Measurements from ENCODE around the gene RLN3. TPM values are rescaled to one million over a fixed set of nuclear protein-coding genes. Genes with fewer than 3 reads are reported as not detected.

RLN3 gene
- total and polyA plus RNA-seq, 2 donors (not counting 1 experiment from before 2014, with no cell fraction given) = not detected

DNA sequence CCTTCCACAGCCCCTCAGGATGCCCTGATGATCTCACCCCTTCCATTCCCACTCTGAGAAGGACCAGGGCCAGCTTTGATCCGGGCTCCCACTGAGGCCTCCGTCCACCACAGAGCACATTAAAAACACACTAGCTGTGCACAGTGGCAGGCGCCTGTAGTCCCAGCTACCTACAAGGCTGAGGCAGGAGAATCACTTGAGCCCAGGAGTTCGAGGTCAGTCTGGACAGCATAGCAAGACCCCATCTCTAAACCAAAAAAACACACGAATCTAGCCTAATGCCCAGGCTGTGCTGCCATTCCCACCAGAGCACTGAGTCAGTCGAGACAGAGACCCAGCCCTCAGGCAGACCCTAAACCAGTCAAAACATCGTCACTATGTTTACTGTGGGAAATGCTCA lies 35.9 kb upstream of the RLN3 start:
- no peak for TF ChIP-seq EZH2 (IDR thresholded peaks at IDR 0.05; ENCODE audit: low read length, missing control alignments)
- TF ChIP-seq, protein P1, sequence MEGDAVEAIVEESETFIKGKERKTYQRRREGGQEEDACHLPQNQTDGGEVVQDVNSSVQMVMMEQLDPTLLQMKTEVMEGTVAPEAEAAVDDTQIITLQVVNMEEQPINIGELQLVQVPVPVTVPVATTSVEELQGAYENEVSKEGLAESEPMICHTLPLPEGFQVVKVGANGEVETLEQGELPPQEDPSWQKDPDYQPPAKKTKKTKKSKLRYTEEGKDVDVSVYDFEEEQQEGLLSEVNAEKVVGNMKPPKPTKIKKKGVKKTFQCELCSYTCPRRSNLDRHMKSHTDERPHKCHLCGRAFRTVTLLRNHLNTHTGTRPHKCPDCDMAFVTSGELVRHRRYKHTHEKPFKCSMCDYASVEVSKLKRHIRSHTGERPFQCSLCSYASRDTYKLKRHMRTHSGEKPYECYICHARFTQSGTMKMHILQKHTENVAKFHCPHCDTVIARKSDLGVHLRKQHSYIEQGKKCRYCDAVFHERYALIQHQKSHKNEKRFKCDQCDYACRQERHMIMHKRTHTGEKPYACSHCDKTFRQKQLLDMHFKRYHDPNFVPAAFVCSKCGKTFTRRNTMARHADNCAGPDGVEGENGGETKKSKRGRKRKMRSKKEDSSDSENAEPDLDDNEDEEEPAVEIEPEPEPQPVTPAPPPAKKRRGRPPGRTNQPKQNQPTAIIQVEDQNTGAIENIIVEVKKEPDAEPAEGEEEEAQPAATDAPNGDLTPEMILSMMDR (conservative IDR thresholded peaks at IDR 0.05 in 1 of 2, IDR thresholded peaks at IDR 0.05 in 1 of 2; ENCODE audit: low read depth in 1 of 2, low read length in 2 of 2) = no peak
- H3K9ac ChIP-seq (ENCODE audit: insufficient read depth, low read length) = no peak overlapping the region
- no peak overlapping the region for H3K4me3 ChIP-seq (replicated peaks in 1 of 4; ENCODE audit: control extremely low read depth in 1 of 4, insufficient read depth in 1 of 4, low read depth in 3 of 4, low read length in 4 of 4)
- DNase-seq (ENCODE audit: low read depth in 2 of 2) = no peak
- no peak overlapping the region for H2AFZ ChIP-seq (ENCODE audit: low read length)
- no peaks in the 10 kb centered on the region for H3K27me3 ChIP-seq (ENCODE audit: control insufficient read depth, insufficient read depth, low read length)
- no peak overlapping the region for H3K4me2 ChIP-seq (ENCODE audit: extremely low read depth, insufficient read depth, low read length)
- no peaks in the 10 kb centered on the region for H3K79me2 ChIP-seq (ENCODE audit: control insufficient read depth, insufficient read depth, low read length)
- peaks cover 5% of the 10 kb centered on the region for H3K36me3 ChIP-seq (ENCODE audit: control insufficient read depth, insufficient read depth, low read length)
- H3K4me1 ChIP-seq (ENCODE audit: control insufficient read depth, extremely low read depth, insufficient read depth, low read length) = peaks cover 2% of the 10 kb centered on the region
- no peaks in the 10 kb centered on the region for H3K9me3 ChIP-seq (ENCODE audit: control insufficient read depth, insufficient read depth, low read depth, low read length)
- no peaks in the 10 kb centered on the region for H4K20me1 ChIP-seq (ENCODE audit: control insufficient read depth, extremely low read depth, insufficient read depth, low read length)
- H3K27ac ChIP-seq (ENCODE audit: insufficient read depth, low read length) = no peak overlapping the region

DNA sequence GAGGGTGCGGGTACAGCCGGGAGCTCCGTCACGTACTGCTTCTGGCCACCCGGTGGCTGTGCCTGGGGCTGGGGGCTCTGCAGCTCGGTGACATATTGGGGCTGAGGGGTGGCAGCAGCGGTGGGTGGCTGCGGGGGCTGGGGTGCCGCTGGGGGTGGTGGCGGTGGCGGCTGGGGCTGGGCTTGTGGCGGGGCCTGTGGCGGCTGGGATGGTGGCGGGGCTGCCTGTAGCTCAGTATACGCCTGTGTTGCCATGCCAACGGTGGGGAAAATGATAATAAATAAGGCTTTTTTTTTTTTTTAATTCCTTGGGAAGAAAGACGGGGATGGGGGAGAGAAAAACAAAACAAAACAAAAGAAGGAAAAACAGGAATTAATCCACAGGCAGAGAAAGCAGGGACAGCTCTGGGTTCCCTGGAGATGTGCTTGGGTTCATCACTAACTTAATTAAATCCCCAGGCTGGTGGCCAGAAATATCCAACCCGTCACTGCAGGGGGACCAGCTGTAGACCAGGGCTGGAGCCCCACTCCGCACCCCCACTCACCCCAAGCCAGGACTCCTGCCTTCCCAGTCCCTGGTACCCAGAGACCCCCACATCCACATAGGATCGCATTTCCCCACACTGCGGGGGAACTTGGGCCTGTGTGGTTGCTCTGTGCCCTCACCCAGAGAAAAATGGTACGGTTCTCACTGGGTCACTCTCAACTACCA lies 34.2 kb upstream of the RLN3 start:
- no peak overlapping the region for H2AFZ ChIP-seq (ENCODE audit: low read length)
- no peak for DNase-seq (ENCODE audit: low read depth in 2 of 2)
- peaks cover 5% of the 10 kb centered on the region for H3K36me3 ChIP-seq (ENCODE audit: control insufficient read depth, insufficient read depth, low read length)
- H3K4me3 ChIP-seq (replicated peaks in 1 of 4; ENCODE audit: control extremely low read depth in 1 of 4, insufficient read depth in 1 of 4, low read depth in 3 of 4, low read length in 4 of 4) = no peak overlapping the region
- H3K4me1 ChIP-seq (ENCODE audit: control insufficient read depth, extremely low read depth, insufficient read depth, low read length) = no peaks in the 10 kb centered on the region
- H3K9ac ChIP-seq (ENCODE audit: insufficient read depth, low read length) = no peak overlapping the region
- no peaks in the 10 kb centered on the region for H4K20me1 ChIP-seq (ENCODE audit: control insufficient read depth, extremely low read depth, insufficient read depth, low read length)
- TF ChIP-seq, protein P1 (conservative IDR thresholded peaks at IDR 0.05 in 1 of 2, IDR thresholded peaks at IDR 0.05 in 1 of 2; ENCODE audit: low read depth in 1 of 2, low read length in 2 of 2) = no peak
- TF ChIP-seq EZH2 (IDR thresholded peaks at IDR 0.05; ENCODE audit: low read length, missing control alignments) = no peak
- H3K79me2 ChIP-seq (ENCODE audit: control insufficient read depth, insufficient read depth, low read length) = no peaks in the 10 kb centered on the region
- no peaks in the 10 kb centered on the region for H3K27me3 ChIP-seq (ENCODE audit: control insufficient read depth, insufficient read depth, low read length)
- H3K27ac ChIP-seq (ENCODE audit: insufficient read depth, low read length) = peak overlapping the region; percentile 8
- no peaks in the 10 kb centered on the region for H3K9me3 ChIP-seq (ENCODE audit: control insufficient read depth, insufficient read depth, low read depth, low read length)
- no peak overlapping the region for H3K4me2 ChIP-seq (ENCODE audit: extremely low read depth, insufficient read depth, low read length)

DNA sequence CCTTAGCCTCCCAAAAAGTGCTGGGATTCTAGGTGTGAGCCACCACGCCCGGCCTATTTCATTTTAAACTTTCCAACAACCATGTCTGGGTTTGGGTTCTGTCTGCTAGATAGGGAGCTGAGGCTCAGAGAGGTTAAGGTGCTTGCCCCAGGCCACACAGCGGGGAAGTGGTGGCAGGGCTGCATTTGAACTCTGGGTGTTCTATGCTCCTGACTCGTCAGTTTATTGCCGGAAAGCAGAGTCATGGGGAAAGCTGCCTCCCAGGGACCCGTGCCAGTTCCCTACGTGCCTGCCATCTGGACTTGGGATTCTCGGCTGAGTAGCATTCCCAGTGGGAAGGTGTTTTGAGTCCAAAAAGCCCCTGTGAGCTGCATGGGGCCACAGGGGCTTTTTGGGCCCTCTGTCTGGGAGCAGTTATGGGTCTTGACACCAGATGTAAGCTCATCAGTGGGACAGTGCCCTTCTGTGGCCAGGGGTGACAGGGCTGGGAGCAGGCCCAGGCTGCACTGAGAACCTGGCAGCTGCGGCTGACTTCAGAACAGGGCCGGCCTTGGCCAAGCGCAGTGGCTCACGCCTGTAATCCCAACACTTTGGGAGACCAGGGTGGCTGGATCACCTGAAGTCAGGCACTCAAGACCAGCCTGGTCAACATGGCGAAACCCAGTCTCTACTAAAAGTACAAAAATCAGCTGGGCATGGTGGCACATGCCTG lies 32.8 kb upstream of the RLN3 start:
- H3K9me3 ChIP-seq (ENCODE audit: control insufficient read depth, insufficient read depth, low read depth, low read length) = no peaks in the 10 kb centered on the region
- DNase-seq (ENCODE audit: low read depth in 2 of 2) = peak in 1 of 2 donors; percentile 48
- H3K27me3 ChIP-seq (ENCODE audit: control insufficient read depth, insufficient read depth, low read length) = no peaks in the 10 kb centered on the region
- H3K27ac ChIP-seq (ENCODE audit: insufficient read depth, low read length) = peak overlapping the region; percentile 6
- no peaks in the 10 kb centered on the region for H3K4me1 ChIP-seq (ENCODE audit: control insufficient read depth, extremely low read depth, insufficient read depth, low read length)
- no peaks in the 10 kb centered on the region for H3K79me2 ChIP-seq (ENCODE audit: control insufficient read depth, insufficient read depth, low read length)
- H3K4me3 ChIP-seq (replicated peaks in 1 of 4; ENCODE audit: control extremely low read depth in 1 of 4, insufficient read depth in 1 of 4, low read depth in 3 of 4, low read length in 4 of 4) = no peak overlapping the region
- no peaks in the 10 kb centered on the region for H4K20me1 ChIP-seq (ENCODE audit: control insufficient read depth, extremely low read depth, insufficient read depth, low read length)
- no peak overlapping the region for H3K4me2 ChIP-seq (ENCODE audit: extremely low read depth, insufficient read depth, low read length)
- TF ChIP-seq EZH2 (IDR thresholded peaks at IDR 0.05; ENCODE audit: low read length, missing control alignments) = no peak
- TF ChIP-seq, protein P1 (conservative IDR thresholded peaks at IDR 0.05 in 1 of 2, IDR thresholded peaks at IDR 0.05 in 1 of 2; ENCODE audit: low read depth in 1 of 2, low read length in 2 of 2) = no peak
- peaks cover 5% of the 10 kb centered on the region for H3K36me3 ChIP-seq (ENCODE audit: control insufficient read depth, insufficient read depth, low read length)
- H2AFZ ChIP-seq (ENCODE audit: low read length) = no peak overlapping the region
- no peak overlapping the region for H3K9ac ChIP-seq (ENCODE audit: insufficient read depth, low read length)
